Measurements from ENCODE around the gene KDM3A.

The KDM3A gene

GRCh38 chr2:86436328-86436727 is 4.8 kb upstream of the KDM3A start:
- DNase-seq, result no peak

- DNase-seq, result no peak
Measured at GRCh38 chr2:86439879-86440630, 1.1 kb upstream of the KDM3A start.

GRCh38 chr2:86441392-86441881 is 266 bp downstream of the KDM3A start:
- DNase-seq, result peak in 2 of 3 experiments; percentile 20 to 32

GRCh38 chr2:86441882-86442641 is 891 bp downstream of the KDM3A start:
- peak; percentile 17 to 55 (median 24) for DNase-seq

DNA sequence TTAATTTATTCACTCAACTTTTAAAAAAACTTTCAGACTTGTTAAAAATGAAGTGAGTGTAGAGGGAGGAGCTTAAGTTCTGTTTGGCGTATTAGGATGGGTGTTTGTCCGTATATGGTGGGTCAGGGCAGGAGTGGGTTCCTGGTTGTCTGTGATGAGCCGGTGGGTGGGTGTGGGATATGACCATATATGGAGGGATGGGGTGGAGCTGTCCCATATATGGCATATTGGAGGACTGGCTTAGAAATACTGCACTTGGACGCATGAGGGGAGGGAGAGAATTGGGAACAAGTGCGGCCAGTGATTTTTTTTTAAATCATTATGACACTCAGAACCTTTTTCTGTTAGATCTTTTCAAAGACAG is 1.5 kb downstream of the KDM3A start:
- DNase-seq, result peak; percentile 33 to 59 (median 35)

- DNase-seq, result no peak
Measured at GRCh38 chr2:86443631-86444350, 2.6 kb downstream of the KDM3A start.

DNA sequence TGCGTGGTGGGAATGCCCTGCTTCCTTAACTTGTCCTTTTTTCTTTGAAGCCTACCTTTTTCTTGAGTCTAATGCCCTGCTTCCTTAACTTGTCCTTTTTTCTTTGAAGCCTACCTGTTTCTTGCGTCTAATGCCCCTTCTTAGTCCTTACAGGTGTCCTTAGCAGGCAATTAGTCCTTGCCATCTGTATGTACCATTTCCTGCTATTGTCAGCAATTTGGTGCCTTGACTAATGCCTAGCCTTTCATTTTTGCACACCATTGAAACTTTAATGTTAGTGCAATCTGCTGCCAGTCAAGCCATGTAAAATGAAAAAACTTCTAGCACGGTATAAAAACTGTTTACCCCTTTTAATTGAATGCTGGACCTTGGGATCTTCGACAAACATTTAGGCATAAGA is 4.3 kb downstream of the KDM3A start:
- no peak for DNase-seq

DNA sequence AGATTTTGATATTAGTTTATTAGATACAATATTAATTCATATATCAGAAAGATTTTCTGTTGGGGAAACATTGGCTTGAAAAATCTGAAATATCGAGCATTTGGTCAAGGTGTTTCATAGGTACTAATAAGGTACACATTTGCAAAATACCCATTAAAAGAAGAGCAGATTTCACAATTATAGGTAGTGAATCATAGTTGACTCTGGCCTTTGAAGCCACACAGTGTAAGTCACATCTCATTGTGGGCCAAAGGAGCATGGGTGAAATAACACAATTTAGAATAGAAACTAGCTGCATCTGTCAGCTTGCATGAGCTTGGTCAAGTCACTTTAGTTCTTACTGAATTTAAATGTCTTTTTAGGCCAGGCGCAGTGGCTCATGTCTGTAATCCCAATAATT is 4.9 kb downstream of the KDM3A start:
- DNase-seq, result no peak

GRCh38 chr2:86453836-86454235 is 12.7 kb downstream of the KDM3A start:
- no peak for DNase-seq

- no peak for DNase-seq
Measured at GRCh38 chr2:86454238-86454637, 13.1 kb downstream of the KDM3A start.

- DNase-seq, result no peak
Measured at GRCh38 chr2:86455181-86455580, 14.0 kb downstream of the KDM3A start.

DNA sequence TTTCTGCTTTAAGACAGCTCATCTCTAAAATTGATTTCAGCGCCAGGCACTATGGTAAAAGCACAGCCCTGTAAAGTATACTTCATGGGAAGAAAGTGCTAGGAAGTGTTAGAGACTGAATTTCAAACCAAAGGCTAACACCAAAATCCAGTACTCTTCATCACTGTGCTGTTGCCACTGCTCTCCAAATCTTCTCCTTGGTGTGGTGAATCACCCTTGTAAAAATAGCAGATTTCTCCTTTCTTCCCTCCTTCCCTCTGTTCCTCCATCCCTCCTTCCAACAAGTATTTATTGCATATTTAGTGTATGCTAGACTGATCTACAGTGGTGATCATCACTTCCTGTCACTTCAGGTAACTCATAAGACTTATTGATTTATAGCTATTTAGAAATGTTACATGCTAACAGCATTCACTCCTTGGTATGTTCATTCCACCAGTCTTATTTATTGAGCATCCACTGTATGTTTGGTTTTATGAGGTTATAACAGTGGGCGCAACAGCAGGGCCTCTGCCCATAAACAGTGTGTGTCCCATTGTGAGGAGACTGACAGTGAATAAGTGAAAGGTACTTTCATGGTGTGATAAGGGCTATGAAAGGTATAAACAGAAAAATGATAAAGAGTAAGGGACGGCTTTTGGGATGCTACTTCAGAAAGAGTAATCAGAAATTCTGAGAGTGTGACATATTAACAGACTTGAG is 20.0 kb downstream of the KDM3A start:
- no peak for DNase-seq

GRCh38 chr2:86464652-86465051 is 23.5 kb downstream of the KDM3A start:
- DNase-seq, result no peak

DNA sequence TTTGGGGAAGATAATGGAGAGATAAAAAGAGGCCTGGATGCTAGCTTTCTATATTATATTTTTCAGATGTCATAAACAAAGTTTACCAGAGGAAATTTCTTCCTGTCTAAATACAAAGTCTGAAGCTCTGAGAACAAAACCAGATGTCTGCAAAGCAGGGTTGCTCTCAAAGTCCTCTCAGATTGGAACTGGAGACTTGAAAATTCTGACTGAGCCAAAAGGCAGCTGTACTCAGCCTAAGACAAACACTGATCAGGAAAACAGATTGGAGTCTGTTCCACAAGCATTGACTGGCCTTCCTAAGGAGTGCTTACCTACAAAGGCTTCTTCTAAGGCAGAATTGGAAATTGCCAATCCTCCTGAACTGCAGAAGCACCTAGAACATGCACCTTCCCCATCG is 25.1 kb downstream of the KDM3A start:
- DNase-seq, result no peak

DNA sequence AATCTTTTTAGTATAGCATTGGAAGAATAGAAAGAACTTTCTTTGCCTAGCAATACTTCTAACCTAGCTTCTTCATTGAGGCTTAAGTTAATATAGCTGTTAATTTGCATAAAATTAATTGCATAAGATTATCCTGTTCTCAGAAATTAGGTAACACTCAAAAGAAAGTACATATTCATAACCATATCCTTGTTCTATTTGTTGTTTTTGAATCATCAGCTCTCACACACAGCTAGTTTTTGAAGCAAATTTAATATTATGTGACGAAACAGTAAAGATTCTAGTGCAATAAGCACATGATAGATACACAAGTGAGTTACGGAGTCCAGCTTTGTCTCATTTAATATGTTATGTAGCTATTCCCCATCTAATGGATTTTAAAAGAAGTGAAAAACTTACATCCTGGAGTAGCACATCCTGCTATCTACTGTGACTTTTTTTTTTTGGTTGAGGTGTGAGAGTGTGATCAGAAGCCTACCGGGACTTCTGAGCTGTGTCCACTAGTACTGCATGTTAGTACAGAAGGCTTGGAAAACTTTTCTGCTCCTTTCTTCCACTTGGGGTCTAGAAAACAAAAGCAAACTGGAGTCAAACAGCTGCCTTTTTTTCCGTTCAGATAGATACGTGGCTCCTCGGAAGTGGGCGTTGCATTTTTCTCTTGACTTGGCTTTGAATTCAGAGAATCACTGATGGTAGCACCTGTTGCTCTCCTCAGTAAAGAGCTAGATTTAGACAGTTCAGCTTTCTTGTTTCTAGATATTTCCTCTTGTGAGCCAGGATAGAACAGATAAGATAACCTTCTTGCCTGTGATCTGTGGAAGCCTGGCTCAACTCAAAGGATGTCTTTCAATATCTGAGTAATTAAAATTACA is 27.2 kb downstream of the KDM3A start:
- no peak for DNase-seq

DNA sequence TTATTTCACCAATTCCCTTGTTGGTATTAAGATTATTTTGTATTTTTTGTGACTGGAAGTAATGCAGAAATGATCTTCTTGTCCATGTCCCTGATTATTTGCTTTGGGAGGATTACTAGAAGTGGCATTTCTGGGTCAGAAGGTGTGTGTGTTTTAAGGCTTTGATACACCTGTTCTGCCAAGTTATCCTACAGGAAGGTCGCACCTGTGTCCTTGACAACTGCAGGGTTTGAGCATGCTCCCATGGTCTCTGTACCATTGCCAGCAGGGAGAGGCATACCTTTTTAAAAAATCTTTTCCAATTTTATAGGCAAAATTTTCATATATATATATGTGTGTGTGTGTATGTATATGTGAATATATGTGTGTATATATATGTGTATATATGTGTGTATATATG is 29.7 kb downstream of the KDM3A start:
- DNase-seq, result no peak

DNA sequence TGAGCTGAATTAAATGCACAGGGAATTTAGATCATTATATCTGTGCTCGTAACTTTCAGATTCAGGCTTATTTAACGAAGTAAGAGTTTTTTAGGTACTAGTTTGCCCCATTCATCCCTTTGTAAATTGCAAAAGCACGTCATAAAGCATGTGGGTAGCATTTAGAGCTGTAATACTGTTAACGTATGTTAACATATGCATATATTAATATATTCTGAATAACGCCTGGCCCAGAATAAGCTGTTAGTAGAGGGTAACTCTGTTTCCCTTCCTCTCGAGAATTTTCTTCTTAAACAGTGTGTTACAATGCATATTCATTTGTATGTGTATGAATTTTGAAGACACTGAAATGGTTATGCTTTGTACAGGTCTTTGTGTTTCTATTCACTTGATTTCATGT is 30.5 kb downstream of the KDM3A start:
- DNase-seq, result no peak

DNA sequence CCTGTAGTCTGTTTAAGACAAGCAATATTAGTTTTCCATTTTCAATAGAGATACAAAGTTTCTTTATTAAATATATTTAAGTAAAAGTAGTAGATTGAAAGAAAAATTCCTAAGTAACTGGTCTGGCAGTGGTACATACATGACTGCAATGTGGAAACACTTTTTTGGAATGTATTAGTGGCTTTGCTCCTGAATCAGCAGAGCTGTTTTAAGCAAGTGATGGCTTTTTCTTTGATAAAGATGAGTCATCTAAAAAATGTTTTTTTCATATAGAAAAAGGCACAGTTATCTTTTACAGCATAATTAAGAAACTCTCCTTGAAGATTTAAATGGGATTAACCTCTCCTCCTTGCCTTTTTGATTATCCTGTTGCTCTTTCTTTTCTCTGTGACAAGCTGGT is 34.9 kb downstream of the KDM3A start:
- DNase-seq, result no peak

DNA sequence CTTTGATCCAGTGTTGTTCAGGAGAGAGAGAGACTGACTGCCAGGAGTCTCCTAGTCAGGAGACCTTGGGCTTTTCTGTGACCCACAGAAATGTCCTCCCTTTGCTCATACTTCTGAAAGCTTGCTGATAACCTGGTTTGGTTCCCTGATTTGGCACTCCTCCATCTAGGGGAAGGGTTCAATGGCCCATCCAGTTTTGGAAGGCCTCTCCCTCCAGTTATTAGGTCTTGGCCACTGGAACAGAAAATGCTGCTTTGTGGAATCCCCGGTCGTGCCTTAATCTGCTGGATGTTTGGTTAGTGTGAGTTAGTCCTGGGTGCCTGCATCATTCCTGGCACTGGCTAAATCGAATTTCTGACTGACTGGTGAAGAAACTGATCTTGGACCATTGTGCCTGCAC is 35.7 kb downstream of the KDM3A start:
- DNase-seq, result no peak

- DNase-seq, result no peak
Measured at GRCh38 chr2:86477349-86477748, 36.2 kb downstream of the KDM3A start.

DNA sequence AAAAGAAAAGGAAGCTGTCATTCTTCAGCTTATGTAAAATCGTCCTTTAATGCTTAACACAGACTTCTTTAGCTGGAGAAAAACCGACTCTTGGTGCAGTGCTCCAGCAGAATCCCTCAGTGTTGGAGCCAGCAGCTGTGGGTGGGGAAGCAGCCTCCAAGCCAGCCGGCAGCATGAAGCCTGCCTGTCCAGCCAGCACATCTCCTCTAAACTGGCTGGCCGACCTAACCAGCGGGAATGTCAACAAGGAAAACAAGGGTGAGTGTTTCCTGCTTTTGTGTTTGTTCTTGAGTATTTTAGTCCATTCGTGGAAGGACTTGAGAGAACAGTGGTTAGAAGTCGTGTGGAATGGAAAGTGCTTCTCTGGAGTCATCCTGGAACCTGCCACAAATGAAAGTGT is 38.9 kb downstream of the KDM3A start:
- DNase-seq, result no peak

DNA sequence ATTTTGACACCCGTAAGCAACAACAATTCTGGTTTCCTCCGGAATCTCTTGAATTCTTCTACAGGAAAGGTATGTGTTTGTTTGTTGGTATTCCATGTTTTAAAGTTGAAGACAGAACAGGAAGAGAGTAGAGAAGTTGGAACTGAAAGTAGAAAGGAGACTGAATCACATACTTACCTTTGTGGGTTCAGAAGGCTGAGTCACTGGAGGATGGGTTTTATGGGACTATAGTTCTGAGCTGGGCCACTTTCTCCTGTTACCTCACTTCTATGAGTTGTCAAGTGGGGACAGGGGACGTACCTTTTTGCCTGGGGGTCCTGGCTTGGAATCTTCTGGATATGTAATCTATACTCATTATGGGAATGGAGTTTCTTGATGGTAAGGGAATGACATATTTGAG is 40.9 kb downstream of the KDM3A start:
- DNase-seq, result no peak
